HUDEP-2 (cell line): ENCODE measurements around the gene TRPM8.
"Not testable (repeated sequence)": the region's sequence is repeated elsewhere in the genome, so short reads cannot be mapped to it uniquely, and the experiment has no call there.

Experiments
- DNase-seq, 76 experiments: peaks; one replicate each; lab custom pipeline; 2025; ENCODE audit not compliant: unreplicated experiment in 76 of 76; lab: John Stamatoyannopoulos, UW

TRPM8 gene

GRCh38 chr2:233935426-233935825 lies 18.3 kb downstream of the TRPM8 start:
- no peak for DNase-seq

- DNase-seq = no peak
These were observed 18.9 kb downstream of the TRPM8 start for GRCh38 chr2:233936089-233936488.

- no peak for DNase-seq
These were observed 21.6 kb downstream of the TRPM8 start for GRCh38 chr2:233938676-233939370.

- no peak for DNase-seq
These were observed 23.5 kb downstream of the TRPM8 start for GRCh38 chr2:233940376-233941276.

GRCh38 chr2:233942731-233943130 lies 25.6 kb downstream of the TRPM8 start:
- no peak for DNase-seq

GRCh38 chr2:233944269-233944668 lies 27.1 kb downstream of the TRPM8 start:
- no peak for DNase-seq

- DNase-seq = no peak
These were observed 27.5 kb downstream of the TRPM8 start for GRCh38 chr2:233944722-233945121.

- no peak for DNase-seq
These were observed 28.0 kb downstream of the TRPM8 start for GRCh38 chr2:233945146-233945545.

- DNase-seq = no peak
These were observed 33.1 kb downstream of the TRPM8 start for GRCh38 chr2:233950078-233950825.

- DNase-seq = no peak
These were observed 35.2 kb downstream of the TRPM8 start for GRCh38 chr2:233952335-233952734.

GRCh38 chr2:233953087-233953801 lies 36.1 kb downstream of the TRPM8 start:
- no peak for DNase-seq

GRCh38 chr2:233960203-233960602 lies 43.0 kb downstream of the TRPM8 start:
- DNase-seq = no peak

- DNase-seq = no peak
These were observed 44.7 kb downstream of the TRPM8 start for GRCh38 chr2:233961905-233962304.

- DNase-seq = no peak
These were observed 47.4 kb downstream of the TRPM8 start for GRCh38 chr2:233964581-233964980.

GRCh38 chr2:233965032-233965603 lies 47.9 kb downstream of the TRPM8 start:
- DNase-seq = no peak

- DNase-seq = not testable (repeated sequence)
These were observed 48.5 kb downstream of the TRPM8 start for GRCh38 chr2:233965646-233966045.

- DNase-seq = no peak
These were observed 49.2 kb downstream of the TRPM8 start for GRCh38 chr2:233966388-233966787.

- no peak for DNase-seq
These were observed 50.0 kb downstream of the TRPM8 start for GRCh38 chr2:233967164-233967563.

- no peak for DNase-seq
These were observed 51.4 kb downstream of the TRPM8 start for GRCh38 chr2:233968556-233968955.

- DNase-seq = not testable (repeated sequence)
These were observed 55.3 kb downstream of the TRPM8 start for GRCh38 chr2:233972460-233972859.
